Measurements from ENCODE around the gene SMIM45.

SMIM45 gene

GRCh38 chr22:41913040-41913719 lies 38.8 kb upstream of the SMIM45 start:
- H3K27ac Mint-ChIP-seq, result no peak overlapping the region
- peaks cover 60% of the 10 kb centered on the region for H3K27me3 Mint-ChIP-seq (ENCODE audit: low read depth)
- peaks cover 23% of the 10 kb centered on the region for H3K4me1 Mint-ChIP-seq (ENCODE audit: low read depth)
- H3K36me3 Mint-ChIP-seq (ENCODE audit: low read depth), result peaks cover 4% of the 10 kb centered on the region
- peak overlapping the region; percentile 62 for H3K4me3 Mint-ChIP-seq
- no peaks in the 10 kb centered on the region for H3K9me3 Mint-ChIP-seq

GRCh38 chr22:41913842-41914534 lies 38.0 kb upstream of the SMIM45 start:
- Mint-ChIP-seq H3K9me3 (no peaks in the 10 kb centered on the region), H3K27me3 (ENCODE audit: low read depth) (peaks cover 60% of the 10 kb centered on the region), H3K4me3 (no peak overlapping the region), H3K27ac (no peak overlapping the region), H3K4me1 (ENCODE audit: low read depth) (peaks cover 18% of the 10 kb centered on the region), H3K36me3 (ENCODE audit: low read depth) (peaks cover 2% of the 10 kb centered on the region)

- H3K27me3 Mint-ChIP-seq (ENCODE audit: low read depth), result peaks cover 56% of the 10 kb centered on the region
- H3K4me3 Mint-ChIP-seq, result no peak overlapping the region
- no peaks in the 10 kb centered on the region for H3K9me3 Mint-ChIP-seq
Observed at GRCh38 chr22:41914611-41915034, 37.3 kb upstream of the SMIM45 start.

GRCh38 chr22:41915035-41915785 lies 36.7 kb upstream of the SMIM45 start, which contains the start of gene SHISA8:
Gene SHISA8, minus strand, starts transcription at chr22:41915074. Its CDS starts 407 bp downstream, at chr22:41914667.
- H3K4me1 Mint-ChIP-seq (ENCODE audit: low read depth), result peaks cover 19% of the 10 kb centered on the region
- no peaks in the 10 kb centered on the region for H3K36me3 Mint-ChIP-seq (ENCODE audit: low read depth)
- no peaks in the 10 kb centered on the region for H3K9me3 Mint-ChIP-seq
- H3K4me3 Mint-ChIP-seq, result peak within 1 kb of the TSS; percentile 10
- peaks cover 56% of the 10 kb centered on the region for H3K27me3 Mint-ChIP-seq (ENCODE audit: low read depth)
- H3K27ac Mint-ChIP-seq, result no peak within 1 kb of the TSS

More at GRCh38 chr22:41914611-41915034, 37.3 kb upstream of the SMIM45 start:
- Mint-ChIP-seq H3K4me1 (ENCODE audit: low read depth) (peaks cover 19% of the 10 kb centered on the region), H3K36me3 (ENCODE audit: low read depth) (no peaks in the 10 kb centered on the region), H3K27ac (no peak overlapping the region)

GRCh38 chr22:41915786-41916493 lies 36.0 kb upstream of the SMIM45 start:
- H3K27me3 Mint-ChIP-seq (ENCODE audit: low read depth), result peaks cover 56% of the 10 kb centered on the region

GRCh38 chr22:41916745-41917358 lies 35.1 kb upstream of the SMIM45 start:
- no peak overlapping the region for H3K4me3 Mint-ChIP-seq
- H3K27me3 Mint-ChIP-seq (ENCODE audit: low read depth), result peaks cover 48% of the 10 kb centered on the region
- no peaks in the 10 kb centered on the region for H3K9me3 Mint-ChIP-seq
- H3K27ac Mint-ChIP-seq, result no peak overlapping the region
- H3K4me1 Mint-ChIP-seq (ENCODE audit: low read depth), result peaks cover 14% of the 10 kb centered on the region
- H3K36me3 Mint-ChIP-seq (ENCODE audit: low read depth), result no peaks in the 10 kb centered on the region

More at GRCh38 chr22:41915786-41916493, 36.0 kb upstream of the SMIM45 start:
- peaks cover 19% of the 10 kb centered on the region for H3K4me1 Mint-ChIP-seq (ENCODE audit: low read depth)
- no peaks in the 10 kb centered on the region for H3K36me3 Mint-ChIP-seq (ENCODE audit: low read depth)
- no peaks in the 10 kb centered on the region for H3K9me3 Mint-ChIP-seq
- H3K27ac Mint-ChIP-seq, result no peak overlapping the region
- peak overlapping the region; percentile 10 for H3K4me3 Mint-ChIP-seq

- Mint-ChIP-seq H3K27ac (no peak overlapping the region), H3K4me3 (no peak overlapping the region), H3K9me3 (no peaks in the 10 kb centered on the region), H3K27me3 (ENCODE audit: low read depth) (peaks cover 42% of the 10 kb centered on the region), H3K36me3 (ENCODE audit: low read depth) (no peaks in the 10 kb centered on the region), H3K4me1 (ENCODE audit: low read depth) (peaks cover 14% of the 10 kb centered on the region)
Observed at GRCh38 chr22:41917375-41917902, 34.5 kb upstream of the SMIM45 start.

GRCh38 chr22:41917903-41918791 lies 33.8 kb upstream of the SMIM45 start:
- H3K27me3 Mint-ChIP-seq (ENCODE audit: low read depth), result peaks cover 35% of the 10 kb centered on the region
- no peak overlapping the region for H3K27ac Mint-ChIP-seq
- no peak overlapping the region for H3K4me3 Mint-ChIP-seq
- H3K4me1 Mint-ChIP-seq (ENCODE audit: low read depth), result peaks cover 14% of the 10 kb centered on the region
- H3K36me3 Mint-ChIP-seq (ENCODE audit: low read depth), result no peaks in the 10 kb centered on the region
- H3K9me3 Mint-ChIP-seq, result no peaks in the 10 kb centered on the region

- Mint-ChIP-seq H3K36me3 (ENCODE audit: low read depth) (no peaks in the 10 kb centered on the region), H3K9me3 (no peaks in the 10 kb centered on the region), H3K4me1 (ENCODE audit: low read depth) (peaks cover 13% of the 10 kb centered on the region), H3K4me3 (peak overlapping the region; percentile 51), H3K27ac (no peak overlapping the region), H3K27me3 (ENCODE audit: low read depth) (peaks cover 31% of the 10 kb centered on the region)
Observed at GRCh38 chr22:41919357-41920224, 32.4 kb upstream of the SMIM45 start.

GRCh38 chr22:41920271-41920976 lies 31.5 kb upstream of the SMIM45 start:
- Mint-ChIP-seq H3K27me3 (ENCODE audit: low read depth) (peaks cover 34% of the 10 kb centered on the region), H3K4me1 (ENCODE audit: low read depth) (peaks cover 15% of the 10 kb centered on the region), H3K4me3 (peak overlapping the region; percentile 48), H3K27ac (no peak overlapping the region), H3K36me3 (ENCODE audit: low read depth) (peaks cover 2% of the 10 kb centered on the region), H3K9me3 (no peaks in the 10 kb centered on the region)

GRCh38 chr22:41922328-41922727 lies 29.6 kb upstream of the SMIM45 start:
- no peak overlapping the region for H3K27ac Mint-ChIP-seq
- peaks cover 15% of the 10 kb centered on the region for H3K4me1 Mint-ChIP-seq (ENCODE audit: low read depth)
- H3K27me3 Mint-ChIP-seq (ENCODE audit: low read depth), result peaks cover 25% of the 10 kb centered on the region
- no peaks in the 10 kb centered on the region for H3K9me3 Mint-ChIP-seq
- H3K4me3 Mint-ChIP-seq, result no peak overlapping the region
- H3K36me3 Mint-ChIP-seq (ENCODE audit: low read depth), result peaks cover 2% of the 10 kb centered on the region
